NK-92 (cell line): ENCODE results near the gene ZC3H10.

ENCODE experiments used
- DNase-seq: peaks from one replicate; lab custom pipeline; 2025; ENCODE audit not compliant: unreplicated experiment; lab: John Stamatoyannopoulos, UW

ZC3H10 gene

GRCh38 chr12:56164345-56164729 is 46.3 kb downstream of the ZC3H10 start:
- DNase-seq: no peak

GRCh38 chr12:56165369-56165768 is 47.3 kb downstream of the ZC3H10 start:
- no peak for DNase-seq

DNA sequence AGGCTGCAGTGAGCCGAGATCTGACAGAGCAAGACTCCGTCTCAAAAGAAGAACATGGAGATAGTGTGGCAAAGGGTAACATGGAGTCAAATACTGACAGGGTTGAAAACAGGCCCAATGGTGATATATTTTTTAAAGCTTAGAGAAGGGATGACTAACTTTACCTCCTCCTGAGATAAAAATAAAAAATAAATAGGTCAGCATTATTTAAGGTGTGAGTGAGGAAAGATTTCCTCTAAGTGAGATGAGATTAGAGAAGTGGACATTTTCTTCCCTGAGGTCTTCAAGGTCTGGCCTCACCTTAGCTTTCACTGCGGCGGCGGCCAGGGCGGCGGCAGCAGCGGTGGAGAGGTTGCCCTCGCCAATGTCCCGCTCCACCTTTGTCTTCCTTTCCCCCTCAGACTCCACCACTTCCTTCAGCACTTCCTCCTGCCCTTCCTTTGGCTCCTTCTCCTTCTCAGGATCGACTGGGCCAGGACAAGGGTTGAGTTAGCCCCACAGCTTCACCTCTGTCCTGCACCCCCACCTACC is 51.2 kb downstream of the ZC3H10 start:
- no peak for DNase-seq

DNA sequence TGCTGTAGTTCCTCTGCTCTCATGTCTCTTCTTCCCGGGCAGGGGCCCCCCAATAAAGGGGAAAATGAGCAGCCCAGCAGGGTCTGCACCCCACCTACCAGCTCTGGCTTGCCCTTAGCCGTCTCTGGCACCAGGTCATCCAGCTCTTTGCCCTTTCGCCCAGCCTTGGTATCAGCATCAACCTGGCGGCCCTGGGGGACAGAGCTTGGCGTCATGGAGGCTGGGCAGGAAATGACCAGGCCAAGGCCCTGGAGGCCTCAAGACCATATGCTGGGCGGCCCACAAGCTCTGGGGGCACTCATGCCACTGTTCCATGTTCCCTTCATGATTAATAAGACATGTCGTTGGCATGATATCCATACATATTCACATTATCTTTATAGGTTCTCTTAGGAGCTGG is 54.8 kb downstream of the ZC3H10 start:
- DNase-seq: no peak
